HEK293 (cell line): Measurements from ENCODE around the gene DPP9.
A peak's percentile ranks its signal among the peaks of the same experiment; 100 is the strongest.

ENCODE experiments used
- CTCF ChIA-PET: fragments of 350-600 bp; formaldehyde crosslinking; extraction: SDS; loops from one replicate; lab custom pipeline; 2021; ENCODE audit warnings: antibody characterized with exemption; lab: Yijun Ruan, JAX
- POLR2A ChIA-PET: fragments of 300-600 bp; formaldehyde crosslinking; extraction: SDS; loops from one replicate; lab custom pipeline; 2020; ENCODE audit warnings: antibody characterized with exemption, inconsistent platforms; lab: Yijun Ruan, JAX
- H3K27ac ChIP-seq: fragments of 200-500 bp; sonication (Bioruptor generic); 2 replicates; pipeline ENCODE4 v1.5.1; 2014; ENCODE audit warnings: low read depth, low read length, control low read depth, inconsistent platforms; ENCODE audit errors: extremely low read depth
- H3K36me3 ChIP-seq, 2 experiments: fragments of 200-500 bp in 1 of 2; sonication (Bioruptor generic) in 1 of 2; 1 replicate in 1 of 2; 2 replicates in 1 of 2; pipeline ENCODE4 v1.5.1; 2014 to 2017; ENCODE audit warnings: inconsistent platforms in 2 of 2, low read length in 2 of 2; ENCODE audit not compliant: control insufficient read depth in 2 of 2, insufficient read depth in 1 of 2
- H3K4me1 ChIP-seq: fragments of 200-500 bp; sonication (Bioruptor generic); 2 replicates; pipeline ENCODE4 v1.5.1; 2014; ENCODE audit warnings: mild to moderate bottlenecking, low read length, inconsistent platforms; ENCODE audit not compliant: control insufficient read depth, insufficient read depth
- H3K4me3 ChIP-seq: 2 replicates; pipeline ENCODE4 v1.5.1; 2011; ENCODE audit warnings: low read depth, mild to moderate bottlenecking, control low read depth, low read length, moderate library complexity
- H3K9me3 ChIP-seq: fragments of 200-500 bp; sonication (Bioruptor generic); 2 replicates; pipeline ENCODE4 v1.5.1; 2014; ENCODE audit warnings: low read depth, low read length, inconsistent platforms; ENCODE audit not compliant: control insufficient read depth, insufficient read depth
- EGR2 ChIP-seq: fragments of 450-650 bp; formaldehyde crosslinking; IDR thresholded peaks from 2 replicates; pipeline ENCODE4 v1.5.1; 2016; ENCODE audit warnings: low read depth, missing biosample characterization, missing genetic modification characterization
- GLIS1 ChIP-seq: fragments of 450-650 bp; formaldehyde crosslinking; IDR thresholded peaks from 2 replicates; pipeline ENCODE4 v1.5.1; 2016; ENCODE audit warnings: missing biosample characterization, missing genetic modification characterization
- GLIS2 ChIP-seq: fragments of 450-650 bp; formaldehyde crosslinking; IDR thresholded peaks from 2 replicates; pipeline ENCODE4 v1.5.1; 2016; ENCODE audit warnings: missing biosample characterization, missing genetic modification characterization
- IKZF3 ChIP-seq: fragments of 450-650 bp; IDR thresholded peaks from 2 replicates; pipeline ENCODE4 v1.5.0; 2018; ENCODE audit warnings: missing biosample characterization, mild to moderate bottlenecking, missing genetic modification characterization, moderate library complexity
- KLF1 ChIP-seq: fragments of 450-650 bp; formaldehyde crosslinking; IDR thresholded peaks from 2 replicates; pipeline ENCODE4 v1.5.1; 2016; ENCODE audit warnings: missing biosample characterization, missing genetic modification characterization
- KLF8 ChIP-seq: fragments of 450-650 bp; formaldehyde crosslinking; IDR thresholded peaks from 2 replicates; pipeline ENCODE4 v1.5.1; 2016; ENCODE audit warnings: missing biosample characterization, missing genetic modification characterization
- OSR2 ChIP-seq: fragments of 450-650 bp; formaldehyde crosslinking; IDR thresholded peaks from 2 replicates; pipeline ENCODE4 v1.5.1; 2016; ENCODE audit warnings: missing biosample characterization, missing genetic modification characterization
- SP2 ChIP-seq: fragments of 450-650 bp; formaldehyde crosslinking; IDR thresholded peaks from 2 replicates; pipeline ENCODE4 v1.5.1; 2016; ENCODE audit warnings: missing biosample characterization, missing genetic modification characterization
- ZBTB21 ChIP-seq: fragments of 450-650 bp; formaldehyde crosslinking; IDR thresholded peaks from 2 replicates; pipeline ENCODE4 v1.5.1; 2017; ENCODE audit warnings: missing biosample characterization, missing genetic modification characterization
- ZBTB8A ChIP-seq: fragments of 450-650 bp; formaldehyde crosslinking; IDR thresholded peaks from 2 replicates; pipeline ENCODE4 v1.5.1; 2016; ENCODE audit warnings: missing biosample characterization, missing genetic modification characterization
- ZEB2 ChIP-seq: fragments of 450-650 bp; formaldehyde crosslinking; IDR thresholded peaks from 2 replicates; pipeline ENCODE4 v1.5.1; 2016; ENCODE audit warnings: missing biosample characterization, missing genetic modification characterization
- ZFHX2 ChIP-seq: fragments of 450-650 bp; formaldehyde crosslinking; conservative IDR thresholded peaks from 2 replicates; pipeline ENCODE4 v1.5.1; 2016; ENCODE audit warnings: missing biosample characterization, missing genetic modification characterization
- ZNF112 ChIP-seq: fragments of 450-650 bp; formaldehyde crosslinking; IDR thresholded peaks from 2 replicates; pipeline ENCODE4 v1.5.0; 2017; ENCODE audit warnings: missing biosample characterization, missing genetic modification characterization
- ZNF114 ChIP-seq: fragments of 450-650 bp; formaldehyde crosslinking; IDR thresholded peaks from 2 replicates; pipeline ENCODE4 v1.5.0; 2017; ENCODE audit warnings: missing biosample characterization, missing genetic modification characterization
- ZNF121 ChIP-seq: fragments of 450-650 bp; formaldehyde crosslinking; IDR thresholded peaks from 2 replicates; pipeline ENCODE4 v1.5.1; 2016; ENCODE audit warnings: missing biosample characterization, missing genetic modification characterization
- ZNF335 ChIP-seq: fragments of 450-650 bp; formaldehyde crosslinking; conservative IDR thresholded peaks from 2 replicates; pipeline ENCODE4 v1.5.1; 2016; ENCODE audit warnings: missing biosample characterization, missing genetic modification characterization
- ZNF391 ChIP-seq: fragments of 450-650 bp; formaldehyde crosslinking; IDR thresholded peaks from 2 replicates; pipeline ENCODE4 v1.5.1; 2016; ENCODE audit warnings: low read depth, missing biosample characterization, missing genetic modification characterization, borderline replicate concordance
- ZNF701 ChIP-seq: fragments of 450-650 bp; formaldehyde crosslinking; IDR thresholded peaks from 2 replicates; pipeline ENCODE4 v1.5.1; 2016; ENCODE audit warnings: missing biosample characterization, missing genetic modification characterization
- ZSCAN23 ChIP-seq: fragments of 450-650 bp; formaldehyde crosslinking; IDR thresholded peaks from 2 replicates; pipeline ENCODE4 v1.5.1; 2016; ENCODE audit warnings: missing biosample characterization, missing genetic modification characterization
- ZXDB ChIP-seq: fragments of 450-650 bp; formaldehyde crosslinking; IDR thresholded peaks from 2 replicates; pipeline ENCODE4 v1.5.1; 2016; ENCODE audit warnings: missing biosample characterization, missing genetic modification characterization
- TF ChIP-seq, protein P1 (sequence below): fragments of 450-650 bp; formaldehyde crosslinking; IDR thresholded peaks from 2 replicates; pipeline ENCODE4 v1.5.1; 2017; ENCODE audit warnings: missing biosample characterization, missing genetic modification characterization
- TF ChIP-seq, protein P2 (sequence below): fragments of 450-650 bp; formaldehyde crosslinking; IDR thresholded peaks from 2 replicates; pipeline ENCODE4 v1.5.1; 2016; ENCODE audit warnings: missing biosample characterization, missing genetic modification characterization
- TF ChIP-seq, protein P3 (sequence below): fragments of 450-650 bp; formaldehyde crosslinking; IDR thresholded peaks from 2 replicates; pipeline ENCODE4 v1.5.1; 2016; ENCODE audit warnings: missing biosample characterization, missing genetic modification characterization
- TF ChIP-seq, protein P4 (sequence below): fragments of 450-650 bp; formaldehyde crosslinking; IDR thresholded peaks from 2 replicates; pipeline ENCODE4 v1.5.1; 2016; ENCODE audit warnings: missing biosample characterization, missing genetic modification characterization
- TF ChIP-seq, protein P5 (sequence below): fragments of 450-650 bp; formaldehyde crosslinking; IDR thresholded peaks from 2 replicates; pipeline ENCODE4 v1.5.1; 2016; ENCODE audit warnings: missing biosample characterization, missing genetic modification characterization

DPP9 gene

DNA sequence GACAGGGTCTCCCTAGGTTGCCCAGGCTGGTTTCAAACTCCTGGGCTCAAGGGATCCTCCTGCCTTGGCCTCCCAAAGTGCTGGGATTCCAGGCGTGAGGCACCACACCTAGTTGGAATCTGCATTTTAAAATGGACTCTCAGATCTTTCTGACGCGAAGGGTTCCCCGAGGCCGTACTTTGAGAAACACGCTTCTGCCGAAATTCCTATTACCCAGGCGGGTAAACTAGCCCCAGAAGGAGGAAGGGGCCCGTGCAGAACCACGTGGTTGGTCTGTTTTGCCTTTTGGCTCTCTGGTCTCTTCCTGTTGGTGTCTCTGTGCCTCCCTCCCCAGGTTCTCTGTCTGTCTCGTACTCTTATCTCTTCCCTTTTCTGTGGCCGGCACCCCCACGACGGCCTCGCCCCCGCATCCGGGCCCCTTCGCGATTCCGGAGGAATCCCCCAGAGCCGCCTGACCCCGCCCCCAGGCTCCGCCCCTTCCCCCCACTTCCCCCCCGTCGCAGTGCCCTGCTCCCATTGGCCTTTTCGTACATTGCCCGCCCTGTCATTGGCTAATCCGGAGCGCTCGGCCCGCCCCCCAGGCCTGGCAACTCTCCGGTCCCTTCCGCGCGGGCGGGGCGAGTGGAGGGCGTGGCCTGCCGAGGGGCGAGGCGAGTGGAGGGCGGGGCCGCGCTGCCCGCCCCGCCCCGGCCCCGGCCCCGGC, 84.7 kb downstream of the DPP9 start, which contains the start of gene TNFAIP8L1:
Gene TNFAIP8L1 (plus strand): TSS at position 689 of the 703 bp plus-strand sequence. CDS start 12,354 bp downstream, outside the sequence.
- Histone ChIP-seq H3K4me3 (peak within 1 kb of the TSS; percentile 36), H3K27ac (peak within 1 kb of the TSS; percentile 51; the same call in 1 of the 2 replicates), H3K9me3 (no peaks in the 10 kb centered on the region), H3K4me1 (no peaks in the 10 kb centered on the region; the same call in 1 of the 2 replicates), H3K36me3 (no peaks in the 10 kb centered on the region)
- CTCF ChIA-PET, result interaction anchor here (3.3 kb wide), 1 partner anchor 71 kb away, joined by 48 read pairs; no protein-coding TSS in a partner anchor
- POLR2A ChIA-PET, result no interaction called here
- TF ChIP-seq EGR2 (tag by site-specific recombination) (peak; percentile 74), GLIS2 (peak; percentile 81), IKZF3 (tag by site-specific recombination) (0 out of 2 replicates have a peak, but pooled peaks have one; percentile 7), ZBTB21 (tag by site-specific recombination) (0 out of 2 replicates have a peak, but pooled peaks have one; percentile 14), ZEB2 (tag by site-specific recombination) (peak; percentile 95), ZXDB (tag by site-specific recombination) (peak; percentile 93), GLIS1 (peak; percentile 96), ZSCAN23 (tag by site-specific recombination) (0 out of 2 replicates have a peak, but pooled peaks have one; percentile 45), ZNF701 (no peak), SP2 (peak; percentile 89), ZBTB8A (0 out of 2 replicates have a peak, but pooled peaks have one; percentile 11), ZNF391 (tag by site-specific recombination) (0 out of 2 replicates have a peak, but pooled peaks have one; percentile 18), KLF1 (tag by site-specific recombination) (peak; percentile 36; the same call in 1 of the 2 replicates), ZFHX2 (tag by site-specific recombination) (peak; percentile 73; the same call in 1 of the 2 replicates), ZNF121 (peak; percentile 45; the same call in 1 of the 2 replicates), ZNF112 (tag by site-specific recombination) (no peak), KLF8 (tag by site-specific recombination) (peak; percentile 81), OSR2 (tag by site-specific recombination) (no peak), ZNF335 (tag by site-specific recombination) (peak; percentile 72), ZNF114 (tag by site-specific recombination) (no peak)
- TF ChIP-seq, protein P1, sequence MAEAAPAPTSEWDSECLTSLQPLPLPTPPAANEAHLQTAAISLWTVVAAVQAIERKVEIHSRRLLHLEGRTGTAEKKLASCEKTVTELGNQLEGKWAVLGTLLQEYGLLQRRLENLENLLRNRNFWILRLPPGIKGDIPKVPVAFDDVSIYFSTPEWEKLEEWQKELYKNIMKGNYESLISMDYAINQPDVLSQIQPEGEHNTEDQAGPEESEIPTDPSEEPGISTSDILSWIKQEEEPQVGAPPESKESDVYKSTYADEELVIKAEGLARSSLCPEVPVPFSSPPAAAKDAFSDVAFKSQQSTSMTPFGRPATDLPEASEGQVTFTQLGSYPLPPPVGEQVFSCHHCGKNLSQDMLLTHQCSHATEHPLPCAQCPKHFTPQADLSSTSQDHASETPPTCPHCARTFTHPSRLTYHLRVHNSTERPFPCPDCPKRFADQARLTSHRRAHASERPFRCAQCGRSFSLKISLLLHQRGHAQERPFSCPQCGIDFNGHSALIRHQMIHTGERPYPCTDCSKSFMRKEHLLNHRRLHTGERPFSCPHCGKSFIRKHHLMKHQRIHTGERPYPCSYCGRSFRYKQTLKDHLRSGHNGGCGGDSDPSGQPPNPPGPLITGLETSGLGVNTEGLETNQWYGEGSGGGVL (tag by site-specific recombination), result peak; percentile 82
- TF ChIP-seq, protein P2, sequence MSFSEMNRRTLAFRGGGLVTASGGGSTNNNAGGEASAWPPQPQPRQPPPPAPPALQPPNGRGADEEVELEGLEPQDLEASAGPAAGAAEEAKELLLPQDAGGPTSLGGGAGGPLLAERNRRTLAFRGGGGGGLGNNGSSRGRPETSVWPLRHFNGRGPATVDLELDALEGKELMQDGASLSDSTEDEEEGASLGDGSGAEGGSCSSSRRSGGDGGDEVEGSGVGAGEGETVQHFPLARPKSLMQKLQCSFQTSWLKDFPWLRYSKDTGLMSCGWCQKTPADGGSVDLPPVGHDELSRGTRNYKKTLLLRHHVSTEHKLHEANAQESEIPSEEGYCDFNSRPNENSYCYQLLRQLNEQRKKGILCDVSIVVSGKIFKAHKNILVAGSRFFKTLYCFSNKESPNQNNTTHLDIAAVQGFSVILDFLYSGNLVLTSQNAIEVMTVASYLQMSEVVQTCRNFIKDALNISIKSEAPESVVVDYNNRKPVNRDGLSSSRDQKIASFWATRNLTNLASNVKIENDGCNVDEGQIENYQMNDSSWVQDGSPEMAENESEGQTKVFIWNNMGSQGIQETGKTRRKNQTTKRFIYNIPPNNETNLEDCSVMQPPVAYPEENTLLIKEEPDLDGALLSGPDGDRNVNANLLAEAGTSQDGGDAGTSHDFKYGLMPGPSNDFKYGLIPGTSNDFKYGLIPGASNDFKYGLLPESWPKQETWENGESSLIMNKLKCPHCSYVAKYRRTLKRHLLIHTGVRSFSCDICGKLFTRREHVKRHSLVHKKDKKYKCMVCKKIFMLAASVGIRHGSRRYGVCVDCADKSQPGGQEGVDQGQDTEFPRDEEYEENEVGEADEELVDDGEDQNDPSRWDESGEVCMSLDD (tag by site-specific recombination), result peak; percentile 57
- TF ChIP-seq, protein P3, sequence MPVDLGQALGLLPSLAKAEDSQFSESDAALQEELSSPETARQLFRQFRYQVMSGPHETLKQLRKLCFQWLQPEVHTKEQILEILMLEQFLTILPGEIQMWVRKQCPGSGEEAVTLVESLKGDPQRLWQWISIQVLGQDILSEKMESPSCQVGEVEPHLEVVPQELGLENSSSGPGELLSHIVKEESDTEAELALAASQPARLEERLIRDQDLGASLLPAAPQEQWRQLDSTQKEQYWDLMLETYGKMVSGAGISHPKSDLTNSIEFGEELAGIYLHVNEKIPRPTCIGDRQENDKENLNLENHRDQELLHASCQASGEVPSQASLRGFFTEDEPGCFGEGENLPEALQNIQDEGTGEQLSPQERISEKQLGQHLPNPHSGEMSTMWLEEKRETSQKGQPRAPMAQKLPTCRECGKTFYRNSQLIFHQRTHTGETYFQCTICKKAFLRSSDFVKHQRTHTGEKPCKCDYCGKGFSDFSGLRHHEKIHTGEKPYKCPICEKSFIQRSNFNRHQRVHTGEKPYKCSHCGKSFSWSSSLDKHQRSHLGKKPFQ (tag by site-specific recombination), result no peak
- TF ChIP-seq, protein P4, sequence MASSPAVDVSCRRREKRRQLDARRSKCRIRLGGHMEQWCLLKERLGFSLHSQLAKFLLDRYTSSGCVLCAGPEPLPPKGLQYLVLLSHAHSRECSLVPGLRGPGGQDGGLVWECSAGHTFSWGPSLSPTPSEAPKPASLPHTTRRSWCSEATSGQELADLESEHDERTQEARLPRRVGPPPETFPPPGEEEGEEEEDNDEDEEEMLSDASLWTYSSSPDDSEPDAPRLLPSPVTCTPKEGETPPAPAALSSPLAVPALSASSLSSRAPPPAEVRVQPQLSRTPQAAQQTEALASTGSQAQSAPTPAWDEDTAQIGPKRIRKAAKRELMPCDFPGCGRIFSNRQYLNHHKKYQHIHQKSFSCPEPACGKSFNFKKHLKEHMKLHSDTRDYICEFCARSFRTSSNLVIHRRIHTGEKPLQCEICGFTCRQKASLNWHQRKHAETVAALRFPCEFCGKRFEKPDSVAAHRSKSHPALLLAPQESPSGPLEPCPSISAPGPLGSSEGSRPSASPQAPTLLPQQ, result peak; percentile 60; the same call in 1 of the 2 replicates
- TF ChIP-seq, protein P5, sequence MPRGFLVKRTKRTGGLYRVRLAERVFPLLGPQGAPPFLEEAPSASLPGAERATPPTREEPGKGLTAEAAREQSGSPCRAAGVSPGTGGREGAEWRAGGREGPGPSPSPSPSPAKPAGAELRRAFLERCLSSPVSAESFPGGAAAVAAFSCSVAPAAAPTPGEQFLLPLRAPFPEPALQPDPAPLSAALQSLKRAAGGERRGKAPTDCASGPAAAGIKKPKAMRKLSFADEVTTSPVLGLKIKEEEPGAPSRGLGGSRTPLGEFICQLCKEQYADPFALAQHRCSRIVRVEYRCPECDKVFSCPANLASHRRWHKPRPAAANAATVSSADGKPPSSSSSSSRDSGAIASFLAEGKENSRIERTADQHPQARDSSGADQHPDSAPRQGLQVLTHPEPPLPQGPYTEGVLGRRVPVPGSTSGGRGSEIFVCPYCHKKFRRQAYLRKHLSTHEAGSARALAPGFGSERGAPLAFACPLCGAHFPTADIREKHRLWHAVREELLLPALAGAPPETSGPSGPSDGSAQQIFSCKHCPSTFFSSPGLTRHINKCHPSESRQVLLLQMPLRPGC (tag by site-specific recombination), result peak; percentile 53; the same call in 1 of the 2 replicates
